ENCODE results near the gene CCDC198.

The CCDC198 gene

DNA sequence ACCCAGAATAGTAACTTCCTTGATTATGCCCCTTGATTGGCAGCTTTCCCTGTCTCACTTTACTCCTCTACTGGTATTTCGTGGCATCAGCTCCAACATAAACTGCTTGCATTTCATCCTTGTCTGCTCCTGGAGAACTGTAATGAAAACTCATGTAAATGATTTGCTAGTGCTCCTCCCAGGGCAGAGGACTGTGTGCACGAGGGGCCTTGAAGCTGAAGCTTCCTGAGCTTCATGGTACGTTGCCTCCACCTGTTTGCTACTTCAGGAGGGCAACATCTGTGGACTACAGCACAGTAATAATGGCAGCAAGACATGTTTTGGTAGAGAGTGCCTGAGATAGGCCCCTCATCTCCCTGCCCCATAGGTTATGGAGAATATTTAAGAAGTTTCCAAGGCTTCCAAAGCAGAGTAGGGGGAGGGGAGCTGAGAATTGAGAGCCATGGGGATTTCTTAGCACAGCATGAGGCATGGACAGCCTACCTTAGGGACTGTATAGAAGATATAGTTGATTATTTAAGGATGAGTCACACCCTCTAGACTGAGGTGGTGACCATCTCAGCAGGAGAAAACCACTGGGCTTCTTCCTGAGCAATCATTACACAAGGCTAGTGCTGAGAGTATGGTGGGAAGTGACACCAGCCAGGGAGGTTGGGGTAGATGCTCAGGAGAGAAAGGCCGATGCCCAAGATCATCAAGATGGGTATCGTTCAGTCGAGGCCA lies 29.5 kb downstream of the CCDC198 start:
- DNase-seq (ENCODE audit: low read depth) = no peak

DNA sequence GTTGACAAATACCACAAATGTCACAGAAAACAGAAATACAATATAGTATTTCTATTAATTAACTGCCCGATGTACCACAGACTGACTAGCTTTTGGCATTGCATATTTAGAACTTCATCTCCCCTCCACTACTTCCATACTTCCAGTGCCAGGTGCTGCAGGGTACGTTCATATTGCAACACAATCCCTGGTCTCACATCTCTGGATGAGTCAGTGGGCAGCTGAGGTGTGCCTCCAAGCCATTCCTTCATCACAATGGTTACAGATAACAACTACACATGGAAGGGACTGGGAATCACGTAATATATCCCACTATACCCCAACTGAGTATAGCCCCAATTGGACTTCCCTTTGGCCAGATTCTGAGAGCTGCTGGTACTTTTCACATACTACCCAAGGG lies 31.1 kb downstream of the CCDC198 start:
- DNase-seq (ENCODE audit: low read depth) = no peak

DNA sequence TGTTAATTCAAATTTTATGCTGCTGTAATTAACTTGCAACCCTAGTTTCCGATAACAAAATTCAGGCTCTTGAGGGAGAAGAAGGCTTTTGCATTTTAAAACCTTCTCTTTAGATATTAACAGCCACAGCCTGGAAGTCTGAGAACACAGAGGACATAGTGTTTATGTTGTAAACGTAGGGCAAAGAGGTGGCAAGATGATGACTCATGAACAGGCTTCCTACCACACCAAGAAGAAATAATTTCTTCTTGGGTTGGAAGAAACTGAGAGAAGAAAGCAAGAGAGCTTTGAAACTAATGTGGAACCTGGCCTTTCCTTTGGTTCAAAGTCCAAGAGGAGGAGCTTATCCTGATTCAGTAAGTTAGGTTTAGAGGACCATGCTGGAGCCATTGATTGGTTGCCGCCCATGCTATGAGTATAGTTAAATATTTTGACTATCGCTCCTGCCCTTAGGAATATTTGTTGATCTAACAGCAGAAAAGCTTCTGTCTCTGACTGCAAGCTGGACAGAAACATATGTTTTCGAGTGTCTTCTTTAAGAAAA lies 31.8 kb downstream of the CCDC198 start:
- no peak for DNase-seq (ENCODE audit: low read depth)

DNA sequence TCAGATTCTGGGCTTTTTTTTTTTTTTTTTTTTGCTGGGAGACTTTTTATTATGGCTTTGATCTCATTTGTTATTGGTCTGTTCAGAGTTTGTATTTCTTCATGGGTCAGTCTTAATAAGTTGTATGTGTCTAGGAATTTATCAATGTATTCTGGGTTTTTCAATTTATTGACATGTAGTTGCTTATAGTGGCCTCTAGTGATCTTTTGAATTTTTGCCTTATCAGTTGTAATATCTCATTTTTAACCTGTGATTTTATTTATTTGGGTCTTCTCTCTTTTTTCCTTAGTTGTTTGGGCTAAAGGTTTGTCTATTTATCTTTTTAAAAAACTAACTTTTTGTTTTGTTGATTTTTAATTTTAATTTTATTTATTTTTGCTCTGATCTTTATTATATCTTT lies 57.7 kb downstream of the CCDC198 start:
- DNase-seq (ENCODE audit: low read depth) = no peak

DNA sequence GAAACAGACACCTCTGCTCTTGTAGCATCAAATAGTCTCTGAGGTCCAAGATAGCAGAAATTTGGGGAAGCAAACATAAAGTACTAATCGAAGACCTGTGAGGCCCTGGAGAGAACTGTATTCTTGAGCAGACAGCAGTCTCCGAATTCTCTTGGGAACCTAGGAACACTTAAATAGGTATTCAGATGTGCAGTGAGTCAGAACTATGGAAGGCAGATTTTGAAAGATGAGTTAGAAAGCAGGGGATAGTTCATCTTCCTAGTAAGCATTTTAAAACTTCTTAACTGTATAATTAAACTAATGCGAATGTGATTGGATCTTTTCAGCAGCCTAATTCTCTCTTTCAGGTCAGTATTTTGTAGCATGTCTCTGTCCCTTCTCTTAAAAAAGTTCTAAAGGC lies 72.7 kb downstream of the CCDC198 start:
- DNase-seq (ENCODE audit: low read depth) = no peak

DNA sequence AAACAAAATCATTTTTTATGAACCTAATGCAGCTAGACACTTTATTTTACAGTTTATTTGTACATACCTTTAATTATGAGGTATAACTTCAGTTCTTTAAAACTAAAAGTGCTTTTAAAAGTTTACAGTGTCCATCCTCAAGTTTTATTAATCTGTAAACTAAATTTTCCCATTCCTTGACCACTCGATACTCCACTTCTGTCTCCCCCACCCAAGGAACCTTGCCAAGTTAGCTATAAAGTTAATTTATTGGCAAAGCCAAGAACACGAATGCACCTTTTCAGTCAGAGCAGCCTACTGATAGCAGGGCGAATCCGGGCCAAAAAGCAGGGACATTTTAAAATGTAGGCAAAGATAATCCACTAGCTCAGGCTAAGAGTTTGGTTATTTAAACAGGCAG lies 73.6 kb downstream of the CCDC198 start:
- DNase-seq (ENCODE audit: low read depth) = no peak

Data from HS-27A (cell line).